ENCODE results near the gene ZBTB26. TPM values are rescaled to one million over a fixed set of nuclear protein-coding genes. Genes with fewer than 3 reads are reported as not detected.
"Not testable (repeated sequence)": the region's sequence is repeated elsewhere in the genome, so short reads cannot be mapped to it uniquely, and the experiment has no call there.

ZBTB26 gene
- total RNA-seq, 1 donor from 2014 or later, result 6.5 TPM

- FAIRE-seq (no peak), DNase-seq (ENCODE audit: low read depth) (no peak)
- Mint-ChIP-seq H3K4me3 (ENCODE audit: unreplicated experiment) (no peak overlapping the region), H3K9me3 (ENCODE audit: unreplicated experiment) (no peaks in the 10 kb centered on the region), H3K27ac (ENCODE audit: unreplicated experiment) (no peak overlapping the region), H3K27me3 (ENCODE audit: low read depth, unreplicated experiment) (no peaks in the 10 kb centered on the region), H3K36me3 (ENCODE audit: low read depth, unreplicated experiment) (peaks cover 12% of the 10 kb centered on the region), H3K4me1 (ENCODE audit: low read depth, unreplicated experiment) (no peaks in the 10 kb centered on the region)
- Histone ChIP-seq H3K4me1 (ENCODE audit: insufficient read depth, low read length) (no peaks in the 10 kb centered on the region), H3K4me2 (ENCODE audit: low read length) (no peak overlapping the region), H2AFZ (ENCODE audit: low read depth, low read length) (no peak overlapping the region), H3K9me3 (ENCODE audit: insufficient read depth, low read depth, low read length) (no peaks in the 10 kb centered on the region), H3K79me2 (ENCODE audit: insufficient read depth, low read length) (no peaks in the 10 kb centered on the region), H3K27ac (ENCODE audit: low read depth, low read length) (no peak overlapping the region), H3K27me3 (ENCODE audit: insufficient read depth, low read length) (no peaks in the 10 kb centered on the region), H3K9ac (ENCODE audit: low read length) (no peak overlapping the region), H4K20me1 (ENCODE audit: insufficient read depth, low read length) (no peaks in the 10 kb centered on the region), H3K36me3 (ENCODE audit: insufficient read depth, low read length) (peaks cover 46% of the 10 kb centered on the region), H3K4me3 (ENCODE audit: insufficient read depth, low read depth, low read length) (no peak overlapping the region)
- TF ChIP-seq, protein P1, sequence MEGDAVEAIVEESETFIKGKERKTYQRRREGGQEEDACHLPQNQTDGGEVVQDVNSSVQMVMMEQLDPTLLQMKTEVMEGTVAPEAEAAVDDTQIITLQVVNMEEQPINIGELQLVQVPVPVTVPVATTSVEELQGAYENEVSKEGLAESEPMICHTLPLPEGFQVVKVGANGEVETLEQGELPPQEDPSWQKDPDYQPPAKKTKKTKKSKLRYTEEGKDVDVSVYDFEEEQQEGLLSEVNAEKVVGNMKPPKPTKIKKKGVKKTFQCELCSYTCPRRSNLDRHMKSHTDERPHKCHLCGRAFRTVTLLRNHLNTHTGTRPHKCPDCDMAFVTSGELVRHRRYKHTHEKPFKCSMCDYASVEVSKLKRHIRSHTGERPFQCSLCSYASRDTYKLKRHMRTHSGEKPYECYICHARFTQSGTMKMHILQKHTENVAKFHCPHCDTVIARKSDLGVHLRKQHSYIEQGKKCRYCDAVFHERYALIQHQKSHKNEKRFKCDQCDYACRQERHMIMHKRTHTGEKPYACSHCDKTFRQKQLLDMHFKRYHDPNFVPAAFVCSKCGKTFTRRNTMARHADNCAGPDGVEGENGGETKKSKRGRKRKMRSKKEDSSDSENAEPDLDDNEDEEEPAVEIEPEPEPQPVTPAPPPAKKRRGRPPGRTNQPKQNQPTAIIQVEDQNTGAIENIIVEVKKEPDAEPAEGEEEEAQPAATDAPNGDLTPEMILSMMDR (IDR thresholded peaks at IDR 0.05; ENCODE audit: insufficient read depth, low read depth, low read length), result no peak
- TF ChIP-seq EZH2 (IDR thresholded peaks at IDR 0.05; ENCODE audit: insufficient read depth, low read length), result no peak
These were observed 48.2 kb downstream of the ZBTB26 start for GRCh38 chr9:122883125-122883524.

- TF ChIP-seq, protein P1 (IDR thresholded peaks at IDR 0.05; ENCODE audit: insufficient read depth, low read depth, low read length), result no peak
- no peak for TF ChIP-seq EZH2 (IDR thresholded peaks at IDR 0.05; ENCODE audit: insufficient read depth, low read length)
- no peak overlapping the region for H2AFZ ChIP-seq (ENCODE audit: low read depth, low read length)
- H3K4me1 ChIP-seq (ENCODE audit: insufficient read depth, low read length), result no peaks in the 10 kb centered on the region
- FAIRE-seq (no peak), DNase-seq (ENCODE audit: low read depth) (no peak)
- Mint-ChIP-seq H3K27me3 (ENCODE audit: low read depth, unreplicated experiment) (no peaks in the 10 kb centered on the region), H3K27ac (ENCODE audit: unreplicated experiment) (no peak overlapping the region), H3K36me3 (ENCODE audit: low read depth, unreplicated experiment) (peaks cover 9% of the 10 kb centered on the region), H3K4me3 (ENCODE audit: unreplicated experiment) (no peak overlapping the region), H3K4me1 (ENCODE audit: low read depth, unreplicated experiment) (no peaks in the 10 kb centered on the region), H3K9me3 (ENCODE audit: unreplicated experiment) (no peaks in the 10 kb centered on the region)
- no peak overlapping the region for H3K4me3 ChIP-seq (ENCODE audit: insufficient read depth, low read depth, low read length)
- peaks cover 69% of the 10 kb centered on the region for H3K36me3 ChIP-seq (ENCODE audit: insufficient read depth, low read length)
- H3K79me2 ChIP-seq (ENCODE audit: insufficient read depth, low read length), result no peaks in the 10 kb centered on the region
- H3K27me3 ChIP-seq (ENCODE audit: insufficient read depth, low read length), result no peaks in the 10 kb centered on the region
- no peak overlapping the region for H3K9ac ChIP-seq (ENCODE audit: low read length)
- H3K27ac ChIP-seq (ENCODE audit: low read depth, low read length), result no peak overlapping the region
- H4K20me1 ChIP-seq (ENCODE audit: insufficient read depth, low read length), result no peaks in the 10 kb centered on the region
- H3K4me2 ChIP-seq (ENCODE audit: low read length), result no peak overlapping the region
- H3K9me3 ChIP-seq (ENCODE audit: insufficient read depth, low read depth, low read length), result no peaks in the 10 kb centered on the region
These were observed 51.9 kb downstream of the ZBTB26 start for GRCh38 chr9:122879443-122879842.

- Mint-ChIP-seq H3K4me3 (ENCODE audit: unreplicated experiment) (no peak overlapping the region), H3K27ac (ENCODE audit: unreplicated experiment) (no peak overlapping the region), H3K36me3 (ENCODE audit: low read depth, unreplicated experiment) (peaks cover 4% of the 10 kb centered on the region), H3K4me1 (ENCODE audit: low read depth, unreplicated experiment) (no peaks in the 10 kb centered on the region), H3K27me3 (ENCODE audit: low read depth, unreplicated experiment) (no peaks in the 10 kb centered on the region), H3K9me3 (ENCODE audit: unreplicated experiment) (no peaks in the 10 kb centered on the region)
- Histone ChIP-seq H3K9ac (ENCODE audit: low read length) (no peak overlapping the region), H2AFZ (ENCODE audit: low read depth, low read length) (no peak overlapping the region), H3K4me3 (ENCODE audit: insufficient read depth, low read depth, low read length) (no peak overlapping the region), H3K79me2 (ENCODE audit: insufficient read depth, low read length) (peaks cover 10% of the 10 kb centered on the region), H3K4me2 (ENCODE audit: low read length) (no peak overlapping the region), H3K4me1 (ENCODE audit: insufficient read depth, low read length) (no peaks in the 10 kb centered on the region), H3K27me3 (ENCODE audit: insufficient read depth, low read length) (no peaks in the 10 kb centered on the region), H4K20me1 (ENCODE audit: insufficient read depth, low read length) (peaks cover 8% of the 10 kb centered on the region), H3K9me3 (ENCODE audit: insufficient read depth, low read depth, low read length) (no peaks in the 10 kb centered on the region), H3K27ac (ENCODE audit: low read depth, low read length) (no peak overlapping the region), H3K36me3 (ENCODE audit: insufficient read depth, low read length) (peaks cover 58% of the 10 kb centered on the region)
- TF ChIP-seq, protein P1 (IDR thresholded peaks at IDR 0.05; ENCODE audit: insufficient read depth, low read depth, low read length), result no peak
- no peak for TF ChIP-seq EZH2 (IDR thresholded peaks at IDR 0.05; ENCODE audit: insufficient read depth, low read length)
- no peak for FAIRE-seq
- DNase-seq (ENCODE audit: low read depth), result no peak
These were observed 55.8 kb downstream of the ZBTB26 start for GRCh38 chr9:122875523-122875922.

DNA sequence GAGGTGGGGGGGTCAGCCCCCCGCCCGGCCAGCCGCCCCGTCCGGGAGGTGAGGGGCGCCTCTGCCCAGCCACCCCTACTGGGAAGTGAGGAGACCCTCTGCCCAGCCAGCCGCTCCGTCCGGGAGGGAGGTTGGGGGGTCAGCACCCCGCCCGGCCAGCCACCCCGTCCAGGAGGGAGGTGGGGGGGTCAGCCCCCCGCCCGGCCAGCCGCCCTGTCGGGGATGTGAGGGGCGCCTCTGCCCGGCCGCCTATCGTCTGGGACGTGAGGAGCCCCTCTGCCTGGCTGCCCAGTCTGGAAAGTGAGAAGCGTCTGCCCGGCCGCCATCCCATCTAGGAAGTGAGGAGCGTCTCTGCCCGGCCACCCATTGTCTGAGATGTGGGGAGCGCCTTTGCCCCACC lies 64.0 kb downstream of the ZBTB26 start:
- H3K4me3 Mint-ChIP-seq (ENCODE audit: unreplicated experiment); H3K4me1 Mint-ChIP-seq (ENCODE audit: low read depth, unreplicated experiment); H3K27ac Mint-ChIP-seq (ENCODE audit: unreplicated experiment); FAIRE-seq; H3K9me3 Mint-ChIP-seq (ENCODE audit: unreplicated experiment); H3K27me3 ChIP-seq (ENCODE audit: insufficient read depth, low read length); H2AFZ ChIP-seq (ENCODE audit: low read depth, low read length); H3K4me1 ChIP-seq (ENCODE audit: insufficient read depth, low read length); H3K36me3 Mint-ChIP-seq (ENCODE audit: low read depth, unreplicated experiment); H3K9ac ChIP-seq (ENCODE audit: low read length); DNase-seq (ENCODE audit: low read depth); H3K27me3 Mint-ChIP-seq (ENCODE audit: low read depth, unreplicated experiment); H3K27ac ChIP-seq (ENCODE audit: low read depth, low read length); H3K9me3 ChIP-seq (ENCODE audit: insufficient read depth, low read depth, low read length); H3K4me2 ChIP-seq (ENCODE audit: low read length); H4K20me1 ChIP-seq (ENCODE audit: insufficient read depth, low read length); H3K4me3 ChIP-seq (ENCODE audit: insufficient read depth, low read depth, low read length): not testable (repeated sequence)
- Histone ChIP-seq H3K36me3 (ENCODE audit: insufficient read depth, low read length) (peaks cover 17% of the 10 kb centered on the region), H3K79me2 (ENCODE audit: insufficient read depth, low read length) (peaks cover 14% of the 10 kb centered on the region)

All from astrocyte (in vitro differentiated cells and primary cell).